ENCODE results near the gene CTXN3. TPM values are rescaled to one million over a fixed set of nuclear protein-coding genes. Genes with fewer than 3 reads are reported as not detected.

CTXN3 gene
- total RNA-seq, 4 donors from 2014 or later: not detected

- TF ChIP-seq POLR2AphosphoS5 (IDR thresholded peaks at IDR 0.05) (no peak), EP300 (IDR thresholded peaks at IDR 0.05) (no peak), CTCF (IDR thresholded peaks at IDR 0.05) (no peak), POLR2A (IDR thresholded peaks at IDR 0.05) (no peak)
- 90% methylated on average over 2 of the region's 2 CpGs for WGBS
- no peak overlapping the region for H3K4me3 ChIP-seq
- H3K4me1 ChIP-seq: peaks cover 5% of the 10 kb centered on the region
- no peak overlapping the region for H3K27ac ChIP-seq
- no peaks in the 10 kb centered on the region for H3K9me3 ChIP-seq
- no peaks in the 10 kb centered on the region for H3K27me3 ChIP-seq
- no peaks in the 10 kb centered on the region for H3K36me3 ChIP-seq
- DNase-seq (ENCODE audit: low spot score in 2 of 2): no peak
Observed at GRCh38 chr5:127642949-127643348, 5.9 kb upstream of the CTXN3 start.

GRCh38 chr5:127643607-127644006, 5.3 kb upstream of the CTXN3 start:
- 80% methylated on average over 1 of the region's 1 CpG for WGBS
- Histone ChIP-seq H3K4me3 (no peak overlapping the region), H3K27me3 (no peaks in the 10 kb centered on the region), H3K4me1 (peaks cover 7% of the 10 kb centered on the region), H3K27ac (no peak overlapping the region), H3K36me3 (no peaks in the 10 kb centered on the region), H3K9me3 (no peaks in the 10 kb centered on the region)
- no peak for DNase-seq (ENCODE audit: low spot score in 2 of 2)
- TF ChIP-seq EP300 (IDR thresholded peaks at IDR 0.05) (no peak), CTCF (IDR thresholded peaks at IDR 0.05) (no peak), POLR2A (IDR thresholded peaks at IDR 0.05) (no peak), POLR2AphosphoS5 (IDR thresholded peaks at IDR 0.05) (no peak)

GRCh38 chr5:127645300-127645726, 3.6 kb upstream of the CTXN3 start:
- no peaks in the 10 kb centered on the region for H3K27me3 ChIP-seq
- H3K27ac ChIP-seq: no peak overlapping the region
- TF ChIP-seq CTCF (IDR thresholded peaks at IDR 0.05) (no peak), EP300 (IDR thresholded peaks at IDR 0.05) (no peak)
- no peaks in the 10 kb centered on the region for H3K36me3 ChIP-seq
- H3K9me3 ChIP-seq: no peaks in the 10 kb centered on the region
- no peak overlapping the region for H3K4me3 ChIP-seq
- H3K4me1 ChIP-seq: peaks cover 7% of the 10 kb centered on the region
- WGBS: 70% methylated on average over 2 of the region's 2 CpGs
- no peak for DNase-seq (ENCODE audit: low spot score in 2 of 2)

GRCh38 chr5:127647361-127647958, 1.4 kb upstream of the CTXN3 start:
- H3K27ac ChIP-seq: no peak overlapping the region
- TF ChIP-seq EP300 (IDR thresholded peaks at IDR 0.05) (no peak), POLR2AphosphoS5 (IDR thresholded peaks at IDR 0.05) (no peak), CTCF (IDR thresholded peaks at IDR 0.05) (no peak), POLR2A (IDR thresholded peaks at IDR 0.05) (no peak)
- H3K27me3 ChIP-seq: no peaks in the 10 kb centered on the region
- no peaks in the 10 kb centered on the region for H3K9me3 ChIP-seq
- DNase-seq (ENCODE audit: low spot score in 2 of 2): no peak
- peaks cover 7% of the 10 kb centered on the region for H3K4me1 ChIP-seq
- H3K4me3 ChIP-seq: no peak overlapping the region
- 61% methylated on average over 8 of the region's 8 CpGs for WGBS
- no peaks in the 10 kb centered on the region for H3K36me3 ChIP-seq

- no peaks in the 10 kb centered on the region for H3K27me3 ChIP-seq
- WGBS: 13% methylated on average over 2 of the region's 2 CpGs
- TF ChIP-seq CTCF (IDR thresholded peaks at IDR 0.05) (no peak), POLR2AphosphoS5 (IDR thresholded peaks at IDR 0.05) (no peak), EP300 (IDR thresholded peaks at IDR 0.05) (no peak), POLR2A (IDR thresholded peaks at IDR 0.05) (no peak)
- DNase-seq (ENCODE audit: low spot score in 2 of 2): no peak
- H3K9me3 ChIP-seq: no peaks in the 10 kb centered on the region
- no peaks in the 10 kb centered on the region for H3K36me3 ChIP-seq
- no peak overlapping the region for H3K27ac ChIP-seq
- H3K4me1 ChIP-seq: peaks cover 7% of the 10 kb centered on the region
- H3K4me3 ChIP-seq: no peak overlapping the region
Observed at GRCh38 chr5:127650022-127650421, 1.1 kb downstream of the CTXN3 start.
